Measurements from ENCODE around the gene BSN. TPM values are rescaled to one million over a fixed set of nuclear protein-coding genes. Genes with fewer than 3 reads are reported as not detected.

Gene BSN
- total and polyA plus RNA-seq, 2 experiments from 2014 or later: 0.50 to 5.1 TPM

GRCh38 chr3:49567406-49567805 lies 13.1 kb downstream of the BSN start (continued):
- TF ChIP-seq ZNF462 (CRISPR knock-in tag; IDR thresholded peaks at IDR 0.05) (no peak), ZNF114 (CRISPR knock-in tag; IDR thresholded peaks at IDR 0.05) (no peak), ZNF331 (CRISPR knock-in tag; IDR thresholded peaks at IDR 0.05; ENCODE audit: low read depth) (no peak)
- TF ChIP-seq, protein P1, sequence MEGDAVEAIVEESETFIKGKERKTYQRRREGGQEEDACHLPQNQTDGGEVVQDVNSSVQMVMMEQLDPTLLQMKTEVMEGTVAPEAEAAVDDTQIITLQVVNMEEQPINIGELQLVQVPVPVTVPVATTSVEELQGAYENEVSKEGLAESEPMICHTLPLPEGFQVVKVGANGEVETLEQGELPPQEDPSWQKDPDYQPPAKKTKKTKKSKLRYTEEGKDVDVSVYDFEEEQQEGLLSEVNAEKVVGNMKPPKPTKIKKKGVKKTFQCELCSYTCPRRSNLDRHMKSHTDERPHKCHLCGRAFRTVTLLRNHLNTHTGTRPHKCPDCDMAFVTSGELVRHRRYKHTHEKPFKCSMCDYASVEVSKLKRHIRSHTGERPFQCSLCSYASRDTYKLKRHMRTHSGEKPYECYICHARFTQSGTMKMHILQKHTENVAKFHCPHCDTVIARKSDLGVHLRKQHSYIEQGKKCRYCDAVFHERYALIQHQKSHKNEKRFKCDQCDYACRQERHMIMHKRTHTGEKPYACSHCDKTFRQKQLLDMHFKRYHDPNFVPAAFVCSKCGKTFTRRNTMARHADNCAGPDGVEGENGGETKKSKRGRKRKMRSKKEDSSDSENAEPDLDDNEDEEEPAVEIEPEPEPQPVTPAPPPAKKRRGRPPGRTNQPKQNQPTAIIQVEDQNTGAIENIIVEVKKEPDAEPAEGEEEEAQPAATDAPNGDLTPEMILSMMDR (conservative IDR thresholded peaks at IDR 0.05; ENCODE audit: low read depth in 2 of 2): no peak

- H3K27ac Mint-ChIP-seq: no peak overlapping the region
- H4K20me1 ChIP-seq (replicated peaks; ENCODE audit: insufficient read depth): no peaks in the 10 kb centered on the region; the same call in 1 of the 2 replicates
- TF ChIP-seq, protein P2, sequence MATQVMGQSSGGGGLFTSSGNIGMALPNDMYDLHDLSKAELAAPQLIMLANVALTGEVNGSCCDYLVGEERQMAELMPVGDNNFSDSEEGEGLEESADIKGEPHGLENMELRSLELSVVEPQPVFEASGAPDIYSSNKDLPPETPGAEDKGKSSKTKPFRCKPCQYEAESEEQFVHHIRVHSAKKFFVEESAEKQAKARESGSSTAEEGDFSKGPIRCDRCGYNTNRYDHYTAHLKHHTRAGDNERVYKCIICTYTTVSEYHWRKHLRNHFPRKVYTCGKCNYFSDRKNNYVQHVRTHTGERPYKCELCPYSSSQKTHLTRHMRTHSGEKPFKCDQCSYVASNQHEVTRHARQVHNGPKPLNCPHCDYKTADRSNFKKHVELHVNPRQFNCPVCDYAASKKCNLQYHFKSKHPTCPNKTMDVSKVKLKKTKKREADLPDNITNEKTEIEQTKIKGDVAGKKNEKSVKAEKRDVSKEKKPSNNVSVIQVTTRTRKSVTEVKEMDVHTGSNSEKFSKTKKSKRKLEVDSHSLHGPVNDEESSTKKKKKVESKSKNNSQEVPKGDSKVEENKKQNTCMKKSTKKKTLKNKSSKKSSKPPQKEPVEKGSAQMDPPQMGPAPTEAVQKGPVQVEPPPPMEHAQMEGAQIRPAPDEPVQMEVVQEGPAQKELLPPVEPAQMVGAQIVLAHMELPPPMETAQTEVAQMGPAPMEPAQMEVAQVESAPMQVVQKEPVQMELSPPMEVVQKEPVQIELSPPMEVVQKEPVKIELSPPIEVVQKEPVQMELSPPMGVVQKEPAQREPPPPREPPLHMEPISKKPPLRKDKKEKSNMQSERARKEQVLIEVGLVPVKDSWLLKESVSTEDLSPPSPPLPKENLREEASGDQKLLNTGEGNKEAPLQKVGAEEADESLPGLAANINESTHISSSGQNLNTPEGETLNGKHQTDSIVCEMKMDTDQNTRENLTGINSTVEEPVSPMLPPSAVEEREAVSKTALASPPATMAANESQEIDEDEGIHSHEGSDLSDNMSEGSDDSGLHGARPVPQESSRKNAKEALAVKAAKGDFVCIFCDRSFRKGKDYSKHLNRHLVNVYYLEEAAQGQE (IDR thresholded peaks at IDR 0.05; ENCODE audit: unreplicated experiment): no peak
Observed at GRCh38 chr3:49568965-49569364, 14.7 kb downstream of the BSN start.

More at GRCh38 chr3:49568965-49569364, 14.7 kb downstream of the BSN start:
- no peak overlapping the region for H2AFZ ChIP-seq
- peaks cover 6% of the 10 kb centered on the region; the same call in 1 of the 2 replicates for H3K4me1 ChIP-seq (ENCODE audit: insufficient read depth)
- H3K27ac ChIP-seq (ENCODE audit: low read depth): no peak overlapping the region
- Mint-ChIP-seq H3K9me3 (no peaks in the 10 kb centered on the region), H3K4me3 (no peak overlapping the region), H3K27me3 (ENCODE audit: insufficient read depth, low read depth, poor library complexity) (peaks cover 4% of the 10 kb centered on the region), H3K36me3 (ENCODE audit: low read depth) (no peaks in the 10 kb centered on the region), H3K4me1 (peaks cover 19% of the 10 kb centered on the region)
- H3K4me3 ChIP-seq: no peak overlapping the region
- DNase-seq (ENCODE audit: low spot score) (no peak), ATAC-seq (no peak)
- no peaks in the 10 kb centered on the region for H3K36me3 ChIP-seq (ENCODE audit: insufficient read depth)
- no peaks in the 10 kb centered on the region for H3F3A ChIP-seq (replicated peaks; ENCODE audit: low read depth)
- no peaks in the 10 kb centered on the region for H3K9me2 ChIP-seq (ENCODE audit: insufficient read depth)
- no peak overlapping the region for H3K4me2 ChIP-seq
- no peaks in the 10 kb centered on the region for H3K79me2 ChIP-seq (replicated peaks; ENCODE audit: insufficient read depth)
- no peaks in the 10 kb centered on the region for H3K27me3 ChIP-seq (ENCODE audit: insufficient read depth)
